Kidney epithelial cell (primary cell): Measurements from ENCODE around the gene SPEF2. TPM values are rescaled to one million over a fixed set of nuclear protein-coding genes. Genes with fewer than 3 reads are reported as not detected.

Experiments
- total RNA-seq: library from RNA; depleted of rRNA; stranded (reverse); fragments of >200 nt; gene quantifications from 2 replicates; pipeline ENCODE4 v1.2.3, GENCODE V29; 2015

SPEF2 gene
- total RNA-seq, 1 donor from 2014 or later = 3.2 TPM

Other genes starting within 250 kb of the SPEF2 start
- 1.6 and 4.0 TPM in 2 replicates for gene IL7R, start 239.0 kb downstream of the SPEF2 start, total RNA-seq